Omental fat pad (tissue), 4 donors: ENCODE measurements around the gene ABCB6. TPM values are rescaled to one million over a fixed set of nuclear protein-coding genes. Genes with fewer than 3 reads are reported as not detected.
A peak's percentile ranks its signal among the peaks of the same experiment; 100 is the strongest.

Experiments
- ATAC-seq: fragments of 150-250 bp; one replicate; pipeline ENCODE4 v1.9.1; 2016; ENCODE audit warnings: mild to moderate bottlenecking, moderate library complexity; ENCODE audit not compliant: low FRiP score
- DNase-seq: peaks from one replicate; pipeline ENCODE4 v3.0.0-alpha.2; 2019; ENCODE audit warnings: low spot score
- CTCF ChIP-seq, 3 donors: fragments of 450-650 bp; IDR thresholded peaks; one replicate each; pipeline ENCODE4 v1.5.1; 2016 to 2017; ENCODE audit warnings: antibody characterized with exemption in 3 of 3, mild to moderate bottlenecking in 3 of 3, moderate library complexity in 2 of 3
- total RNA-seq, 4 donors: library from RNA; depleted of rRNA; stranded (reverse); fragments of >200 nt; gene quantifications; one replicate each; pipeline ENCODE4 v1.1.0, GENCODE V29; 2016

Gene ABCB6
- total RNA-seq, 4 donors from 2014 or later = 24.1 to 35.6 (median 28.8) TPM

GRCh38 chr2:219249203-219249980 lies 30.6 kb upstream of the ABCB6 start:
- TF ChIP-seq CTCF (IDR thresholded peaks at IDR 0.05) = no peak
- peak; percentile 16 for ATAC-seq
- no peak for DNase-seq

GRCh38 chr2:219248845-219249202 lies 30.1 kb upstream of the ABCB6 start:
- no peak for TF ChIP-seq CTCF (IDR thresholded peaks at IDR 0.05)
- no peak for DNase-seq
- ATAC-seq = no peak

- ATAC-seq (no peak), DNase-seq (no peak)
- TF ChIP-seq CTCF (IDR thresholded peaks at IDR 0.05) = no peak
These were observed 29.2 kb upstream of the ABCB6 start for GRCh38 chr2:219247678-219248642.

- ATAC-seq (no peak), DNase-seq (no peak)
- TF ChIP-seq CTCF (IDR thresholded peaks at IDR 0.05) = no peak
These were observed 27.8 kb upstream of the ABCB6 start for GRCh38 chr2:219246559-219246958.

- DNase-seq = no peak
- ATAC-seq = peak; percentile 1
- no peak for TF ChIP-seq CTCF (IDR thresholded peaks at IDR 0.05)
These were observed 27.1 kb upstream of the ABCB6 start for GRCh38 chr2:219245899-219246230.

GRCh38 chr2:219245148-219245898 lies 26.6 kb upstream of the ABCB6 start, which contains the start of the genes GLB1L and STK16:
GLB1L (minus strand) TSS chr2:219245444; CDS start chr2:219243573, 1,871 bp downstream.
STK16 (plus strand) TSS chr2:219245479; CDS start chr2:219246000, 521 bp downstream.
- ATAC-seq (peak; percentile 92), DNase-seq (peak; percentile 84)
- TF ChIP-seq CTCF (IDR thresholded peaks at IDR 0.05) = no peak
